Activated T-cell treated with anti-CD3 and anti-CD28 coated beads, Interleukin-2, amount 50 U/mL, for 24 hours (primary cell): ENCODE results near the gene SLC38A9.

ENCODE experiments used
- DNase-seq: peaks from one replicate; pipeline ENCODE4 v3.0.0-alpha.2; 2020
- H3K27ac Mint-ChIP-seq: 2 replicates; pipeline ENCODE4 v1.8.0; 2020; ENCODE audit warnings: mild to moderate bottlenecking, mixed read lengths
- H3K27me3 Mint-ChIP-seq: 2 replicates; pipeline ENCODE4 v1.8.0; 2020; ENCODE audit warnings: mixed read lengths
- H3K36me3 Mint-ChIP-seq: 2 replicates; pipeline ENCODE4 v1.8.0; 2020; ENCODE audit warnings: low read depth, mixed read lengths
- H3K4me1 Mint-ChIP-seq: 2 replicates; pipeline ENCODE4 v1.8.0; 2020; ENCODE audit warnings: low read depth, mixed read lengths
- H3K4me3 Mint-ChIP-seq: 2 replicates; pipeline ENCODE4 v1.8.0; 2020; ENCODE audit warnings: mild to moderate bottlenecking, moderate library complexity, mixed read lengths
- H3K9me3 Mint-ChIP-seq: 2 replicates; pipeline ENCODE4 v1.8.0; 2020; ENCODE audit warnings: mixed read lengths

The SLC38A9 gene

GRCh38 chr5:55600497-55601203 is 111.5 kb downstream of the SLC38A9 start:
- Mint-ChIP-seq H3K27me3 (no peaks in the 10 kb centered on the region), H3K4me1 (peaks cover 36% of the 10 kb centered on the region), H3K4me3 (peak overlapping the region; percentile 35), H3K27ac (peak overlapping the region; percentile 56), H3K9me3 (no peaks in the 10 kb centered on the region), H3K36me3 (no peaks in the 10 kb centered on the region)
- DNase-seq: no peak

DNA sequence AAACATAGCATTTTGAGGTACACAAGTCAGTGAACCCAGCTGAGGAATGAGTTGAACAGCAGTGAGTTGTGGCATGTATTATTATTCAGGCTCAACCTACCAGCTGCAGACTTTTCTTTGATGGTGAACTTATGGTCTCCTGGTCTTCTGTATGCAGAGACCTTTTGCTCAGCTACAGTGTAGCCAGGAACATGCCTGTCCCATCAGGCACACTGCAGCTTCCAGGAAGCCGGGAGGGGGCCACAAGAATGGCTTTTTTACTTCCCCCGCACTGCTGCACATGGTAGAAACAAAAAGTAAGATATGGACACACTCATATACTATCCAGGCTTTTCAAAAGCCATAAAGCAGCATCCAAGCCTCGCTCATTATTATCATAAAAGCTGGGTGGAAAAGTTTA is 112.0 kb downstream of the SLC38A9 start:
- H3K4me3 Mint-ChIP-seq: no peak overlapping the region
- no peaks in the 10 kb centered on the region for H3K36me3 Mint-ChIP-seq
- no peaks in the 10 kb centered on the region for H3K27me3 Mint-ChIP-seq
- DNase-seq: no peak
- H3K4me1 Mint-ChIP-seq: peaks cover 36% of the 10 kb centered on the region
- no peaks in the 10 kb centered on the region for H3K9me3 Mint-ChIP-seq
- H3K27ac Mint-ChIP-seq: peak overlapping the region; percentile 56

GRCh38 chr5:55599148-55600050 is 112.7 kb downstream of the SLC38A9 start:
- Mint-ChIP-seq H3K36me3 (no peaks in the 10 kb centered on the region), H3K9me3 (no peaks in the 10 kb centered on the region), H3K27ac (no peak overlapping the region), H3K4me1 (peaks cover 36% of the 10 kb centered on the region), H3K4me3 (no peak overlapping the region), H3K27me3 (no peaks in the 10 kb centered on the region)
- DNase-seq: no peak

GRCh38 chr5:55597014-55597981 is 114.8 kb downstream of the SLC38A9 start:
- DNase-seq: no peak
- Mint-ChIP-seq H3K27ac (no peak overlapping the region), H3K27me3 (no peaks in the 10 kb centered on the region), H3K9me3 (no peaks in the 10 kb centered on the region), H3K4me3 (no peak overlapping the region), H3K36me3 (no peaks in the 10 kb centered on the region), H3K4me1 (peaks cover 38% of the 10 kb centered on the region)

GRCh38 chr5:55594671-55595070 is 117.5 kb downstream of the SLC38A9 start:
- Mint-ChIP-seq H3K36me3 (no peaks in the 10 kb centered on the region), H3K9me3 (no peaks in the 10 kb centered on the region), H3K27ac (no peak overlapping the region), H3K4me3 (no peak overlapping the region), H3K27me3 (no peaks in the 10 kb centered on the region), H3K4me1 (peaks cover 31% of the 10 kb centered on the region)
- no peak for DNase-seq

DNA sequence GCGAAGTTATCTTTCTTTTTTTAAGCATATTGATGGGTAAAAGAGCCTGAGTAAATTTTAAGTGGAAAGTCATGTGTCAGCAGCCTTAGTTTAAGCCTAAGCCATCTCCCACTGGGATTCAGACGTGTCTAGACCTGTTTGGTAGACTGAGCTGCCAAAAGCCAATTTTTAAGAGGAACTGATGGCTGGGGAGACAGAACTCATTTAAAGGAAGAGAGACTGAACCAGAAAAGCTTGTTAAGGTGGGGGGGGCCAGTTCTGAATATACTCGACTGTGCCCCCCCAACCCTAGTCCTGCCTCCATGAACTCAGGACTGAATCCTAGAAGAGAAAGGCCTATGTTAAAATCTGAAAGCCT is 119.0 kb downstream of the SLC38A9 start:
- Mint-ChIP-seq H3K4me3 (no peak overlapping the region), H3K4me1 (peaks cover 30% of the 10 kb centered on the region), H3K27me3 (no peaks in the 10 kb centered on the region), H3K36me3 (no peaks in the 10 kb centered on the region), H3K9me3 (no peaks in the 10 kb centered on the region), H3K27ac (no peak overlapping the region)
- DNase-seq: no peak

DNA sequence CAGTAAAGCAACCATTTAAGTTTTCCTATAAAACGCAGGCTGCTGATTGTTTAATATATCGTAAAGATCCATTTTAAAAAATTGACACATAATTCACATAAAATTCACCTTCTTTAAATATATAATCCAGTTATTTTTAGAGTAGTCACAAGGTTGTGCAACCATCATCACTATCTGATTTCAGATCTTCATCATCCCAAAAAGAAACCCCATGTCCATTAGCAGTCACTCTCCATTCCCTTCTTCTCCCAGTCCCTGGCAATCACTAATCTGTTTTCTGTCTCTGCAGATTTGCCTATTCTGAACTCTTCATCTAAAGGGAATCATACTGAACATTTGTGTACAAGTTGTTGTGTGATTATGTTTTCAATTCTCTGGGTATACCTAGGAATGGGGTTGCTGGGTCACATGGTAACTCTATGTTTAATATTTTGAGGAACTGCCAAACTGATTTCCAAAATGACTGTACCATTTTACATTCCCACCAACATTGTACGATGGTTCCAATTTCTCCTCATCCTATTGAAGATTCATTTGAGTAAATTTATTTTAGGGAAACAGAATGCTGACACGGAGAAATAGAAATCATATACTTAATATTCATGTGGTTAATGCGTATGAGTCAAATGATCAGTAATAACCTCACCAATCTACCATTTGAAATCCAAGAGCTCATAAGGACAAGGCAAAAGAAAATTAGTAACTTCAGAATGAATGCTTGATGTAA is 119.6 kb downstream of the SLC38A9 start:
- Mint-ChIP-seq H3K4me3 (no peak overlapping the region), H3K27me3 (no peaks in the 10 kb centered on the region), H3K27ac (no peak overlapping the region), H3K9me3 (no peaks in the 10 kb centered on the region), H3K36me3 (no peaks in the 10 kb centered on the region), H3K4me1 (peaks cover 25% of the 10 kb centered on the region)
- no peak for DNase-seq

DNA sequence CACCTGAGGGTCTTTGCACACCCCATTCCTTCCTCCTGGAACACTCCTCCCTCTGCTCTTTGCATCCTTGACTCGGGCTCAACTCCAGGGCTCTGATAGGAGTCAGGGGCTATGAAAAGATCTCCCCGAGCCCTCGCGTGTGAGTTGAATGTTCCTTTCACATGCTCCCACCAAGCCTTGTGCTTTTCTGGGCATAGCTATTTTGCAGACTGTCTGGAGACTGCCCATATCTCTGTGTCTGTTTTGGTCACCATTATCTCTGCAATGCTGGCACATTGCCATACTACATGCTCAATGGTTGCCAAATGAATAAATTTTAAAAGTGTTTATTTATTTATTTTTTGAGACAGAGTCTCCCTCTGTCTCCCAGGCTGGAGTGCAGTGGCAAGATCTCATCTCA is 120.4 kb downstream of the SLC38A9 start:
- Mint-ChIP-seq H3K36me3 (no peaks in the 10 kb centered on the region), H3K4me1 (peaks cover 20% of the 10 kb centered on the region), H3K4me3 (no peak overlapping the region), H3K27me3 (no peaks in the 10 kb centered on the region), H3K27ac (peak overlapping the region; percentile 74), H3K9me3 (no peaks in the 10 kb centered on the region)
- DNase-seq: no peak

DNA sequence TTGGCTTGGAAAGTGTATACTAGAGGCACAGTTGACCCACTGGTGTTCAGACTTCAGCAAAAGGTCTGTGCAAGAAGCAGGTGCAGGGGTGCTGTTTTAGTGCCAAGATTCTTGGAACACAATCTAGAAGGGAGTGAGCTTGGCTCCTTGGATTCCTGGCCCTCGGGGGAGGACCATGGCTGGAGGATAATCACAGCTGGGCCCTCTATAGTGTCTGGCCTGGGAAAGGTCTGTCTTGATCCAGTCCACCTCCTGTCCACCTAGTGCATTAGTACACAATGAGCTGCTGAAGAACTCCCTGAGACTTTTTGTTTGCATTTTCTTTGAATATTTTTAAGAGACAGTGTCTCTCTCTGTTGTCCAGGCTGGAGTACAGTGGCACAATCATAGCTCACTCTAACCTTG is 126.9 kb downstream of the SLC38A9 start:
- no peaks in the 10 kb centered on the region for H3K36me3 Mint-ChIP-seq
- no peak overlapping the region for H3K27ac Mint-ChIP-seq
- H3K4me1 Mint-ChIP-seq: peaks cover 16% of the 10 kb centered on the region
- H3K27me3 Mint-ChIP-seq: no peaks in the 10 kb centered on the region
- no peak for DNase-seq
- H3K4me3 Mint-ChIP-seq: no peak overlapping the region
- no peaks in the 10 kb centered on the region for H3K9me3 Mint-ChIP-seq

- H3K27me3 Mint-ChIP-seq: no peaks in the 10 kb centered on the region
- H3K4me1 Mint-ChIP-seq: peaks cover 14% of the 10 kb centered on the region
- no peak overlapping the region for H3K27ac Mint-ChIP-seq
- no peaks in the 10 kb centered on the region for H3K36me3 Mint-ChIP-seq
- no peaks in the 10 kb centered on the region for H3K9me3 Mint-ChIP-seq
- H3K4me3 Mint-ChIP-seq: no peak overlapping the region
- no peak for DNase-seq
Measured at GRCh38 chr5:55584398-55585205, 127.5 kb downstream of the SLC38A9 start.

DNA sequence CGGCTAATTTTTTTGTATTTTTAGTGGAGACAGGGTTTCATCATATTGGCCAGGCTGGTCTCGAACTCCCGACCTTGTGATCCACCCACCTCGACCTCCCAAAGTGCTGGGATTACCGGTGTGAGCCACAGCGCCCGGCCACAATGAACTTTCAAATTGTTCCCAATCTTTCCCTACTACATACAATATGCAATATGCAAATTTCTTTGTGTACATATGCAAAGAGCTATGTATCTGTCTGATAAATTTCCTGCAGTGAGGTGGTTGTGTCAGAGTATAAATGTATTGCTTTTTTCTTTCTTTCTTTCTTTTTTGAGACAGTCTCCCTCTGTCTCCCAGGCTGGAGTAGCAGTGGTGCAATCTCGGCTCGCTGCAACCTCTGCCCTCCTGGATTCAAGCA is 128.5 kb downstream of the SLC38A9 start:
- DNase-seq: no peak
- H3K27ac Mint-ChIP-seq: no peak overlapping the region
- H3K36me3 Mint-ChIP-seq: no peaks in the 10 kb centered on the region
- no peaks in the 10 kb centered on the region for H3K27me3 Mint-ChIP-seq
- no peaks in the 10 kb centered on the region for H3K9me3 Mint-ChIP-seq
- H3K4me1 Mint-ChIP-seq: peaks cover 18% of the 10 kb centered on the region
- H3K4me3 Mint-ChIP-seq: no peak overlapping the region

GRCh38 chr5:55582256-55582655 is 129.9 kb downstream of the SLC38A9 start:
- Mint-ChIP-seq H3K9me3 (no peaks in the 10 kb centered on the region), H3K36me3 (no peaks in the 10 kb centered on the region), H3K4me3 (no peak overlapping the region), H3K4me1 (peaks cover 18% of the 10 kb centered on the region), H3K27me3 (no peaks in the 10 kb centered on the region), H3K27ac (peak overlapping the region; percentile 19)
- DNase-seq: no peak

GRCh38 chr5:55580042-55580441 is 132.1 kb downstream of the SLC38A9 start:
- peaks cover 28% of the 10 kb centered on the region for H3K4me1 Mint-ChIP-seq
- DNase-seq: no peak
- H3K9me3 Mint-ChIP-seq: no peaks in the 10 kb centered on the region
- no peaks in the 10 kb centered on the region for H3K36me3 Mint-ChIP-seq
- no peaks in the 10 kb centered on the region for H3K27me3 Mint-ChIP-seq
- no peak overlapping the region for H3K27ac Mint-ChIP-seq
- H3K4me3 Mint-ChIP-seq: no peak overlapping the region
